CD4-positive, CD25-positive, alpha-beta regulatory T cell (primary cell): ENCODE data around the gene AMHR2. TPM values are rescaled to one million over a fixed set of nuclear protein-coding genes. Genes with fewer than 3 reads are reported as not detected.
A peak's percentile ranks its signal among the peaks of the same experiment; 100 is the strongest.

Experiments used
- ATAC-seq, 2 donors: fragments of 150-1000 bp; cut with Tn5 transposase; one replicate each; pipeline ENCODE4 v1.10.0; 2021; ENCODE audit warnings: low read depth in 2 of 2, moderate number of reproducible peaks in 2 of 2, moderate library complexity in 1 of 2
- DNase-seq, 3 donors: peaks; one replicate each; pipeline versions ENCODE4 v3.0.0 to v3.0.0-alpha.2; 2012 to 2022; ENCODE audit warnings: mixed read lengths in 1 of 3
- H3K27ac ChIP-seq: one replicate; pipeline ENCODE4 v1.7.0; 2013; ENCODE audit warnings: mild to moderate bottlenecking, low read length; ENCODE audit not compliant: insufficient read depth, poor library complexity, severe bottlenecking
- H3K27me3 ChIP-seq: one replicate; pipeline ENCODE4 v1.7.0; 2013; ENCODE audit warnings: low read length; ENCODE audit not compliant: control insufficient read depth, insufficient read depth
- H3K36me3 ChIP-seq: one replicate; pipeline ENCODE4 v1.7.0; 2013; ENCODE audit warnings: mild to moderate bottlenecking, low read length, moderate library complexity; ENCODE audit not compliant: control insufficient read depth, insufficient read depth
- H3K4me1 ChIP-seq: 2 replicates; pipeline ENCODE4 v1.7.0; 2013; ENCODE audit warnings: mild to moderate bottlenecking, low read length; ENCODE audit not compliant: insufficient read depth, control insufficient read depth, poor library complexity, severe bottlenecking
- H3K4me3 ChIP-seq: one replicate; pipeline ENCODE4 v1.7.0; 2013; ENCODE audit warnings: low read depth, mild to moderate bottlenecking, low read length, moderate library complexity
- H3K9me3 ChIP-seq, 2 experiments: 1 replicate in 1 of 2; 2 replicates in 1 of 2; pipeline ENCODE4 v1.7.0; 2013; ENCODE audit warnings: low read length in 2 of 2, mild to moderate bottlenecking in 1 of 2, moderate library complexity in 1 of 2; ENCODE audit not compliant: control insufficient read depth in 2 of 2
- H3K27ac Mint-ChIP-seq, 3 donors: one replicate each; pipeline ENCODE4 v1.8.0; 2020 to 2022; ENCODE audit warnings: mild to moderate bottlenecking in 3 of 3, mixed read lengths in 3 of 3, moderate library complexity in 2 of 3
- H3K27me3 Mint-ChIP-seq: one replicate; pipeline ENCODE4 v1.8.0; 2022; ENCODE audit warnings: mild to moderate bottlenecking, mixed read lengths
- H3K36me3 Mint-ChIP-seq: one replicate; pipeline ENCODE4 v1.8.0; 2020; ENCODE audit warnings: mixed read lengths
- H3K4me1 Mint-ChIP-seq, 4 donors: one replicate each; pipeline ENCODE4 v1.8.0; 2020 to 2022; ENCODE audit warnings: mixed read lengths in 4 of 4, mild to moderate bottlenecking in 1 of 4
- H3K4me3 Mint-ChIP-seq, 4 donors: one replicate each; pipeline ENCODE4 v1.8.0; 2020 to 2022; ENCODE audit warnings: mild to moderate bottlenecking in 4 of 4, mixed read lengths in 4 of 4, moderate library complexity in 3 of 4
- H3K9me3 Mint-ChIP-seq, 7 donors: one replicate each; pipeline ENCODE4 v1.8.0; 2020 to 2022; ENCODE audit warnings: mixed read lengths in 7 of 7, mild to moderate bottlenecking in 3 of 7, moderate library complexity in 2 of 7
- polyA plus RNA-seq, 4 donors: library from polyadenylated mRNA; unstranded; fragments of 300-500 nt; fragmentation: Illumina TruSeq; gene quantifications; one replicate each; pipeline ENCODE4 v1.2.3, GENCODE V29; 2021
- total RNA-seq: library from RNA; stranded (reverse); gene quantifications from one replicate; pipeline ENCODE4 v1.2.3, GENCODE V29; 2022

The AMHR2 gene
- total and polyA plus RNA-seq, 5 donors from 2014 or later: not detected

DNA sequence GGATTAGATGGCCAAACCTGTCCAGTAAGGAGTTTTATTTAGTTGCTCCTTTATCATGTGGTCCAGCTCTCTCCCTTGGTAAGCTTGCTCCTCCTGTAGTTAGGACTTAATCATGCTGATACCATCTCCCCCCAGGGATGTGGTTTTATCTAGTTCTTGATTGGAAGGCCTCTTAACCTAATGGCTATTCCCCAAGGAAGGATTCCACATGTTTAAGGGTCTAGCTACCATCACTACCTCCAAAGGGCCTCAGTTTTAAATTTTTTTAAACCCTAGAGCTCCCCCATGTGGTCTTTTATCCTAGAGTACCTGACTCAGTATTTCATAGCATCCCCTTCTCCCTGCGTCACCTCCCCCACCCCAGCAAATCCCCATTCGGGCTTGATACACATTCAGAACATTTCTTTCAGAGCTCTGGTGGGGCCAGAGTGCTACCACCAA, 53.1 kb downstream of the AMHR2 start:
- Mint-ChIP-seq H3K9me3 (no peaks in the 10 kb centered on the region), H3K27me3 (no peaks in the 10 kb centered on the region), H3K4me3 (peak overlapping the region in 2 of 4 donors; percentile 42 to 44), H3K27ac (peak overlapping the region in 2 of 3 donors; percentile 71 to 74), H3K36me3 (peaks cover 48% of the 10 kb centered on the region), H3K4me1 (peaks cover 15 to 57% (median 41%) of the 10 kb centered on the region in 4 donors)
- Histone ChIP-seq H3K4me1 (peaks cover 20% of the 10 kb centered on the region), H3K27me3 (no peaks in the 10 kb centered on the region), H3K9me3 (no peaks in the 10 kb centered on the region), H3K36me3 (peaks cover 88% of the 10 kb centered on the region), H3K27ac (peak overlapping the region; percentile 55), H3K4me3 (no peak overlapping the region)
- peak in 1 of 2 donors; percentile 21 for ATAC-seq
- no peak for DNase-seq

DNA sequence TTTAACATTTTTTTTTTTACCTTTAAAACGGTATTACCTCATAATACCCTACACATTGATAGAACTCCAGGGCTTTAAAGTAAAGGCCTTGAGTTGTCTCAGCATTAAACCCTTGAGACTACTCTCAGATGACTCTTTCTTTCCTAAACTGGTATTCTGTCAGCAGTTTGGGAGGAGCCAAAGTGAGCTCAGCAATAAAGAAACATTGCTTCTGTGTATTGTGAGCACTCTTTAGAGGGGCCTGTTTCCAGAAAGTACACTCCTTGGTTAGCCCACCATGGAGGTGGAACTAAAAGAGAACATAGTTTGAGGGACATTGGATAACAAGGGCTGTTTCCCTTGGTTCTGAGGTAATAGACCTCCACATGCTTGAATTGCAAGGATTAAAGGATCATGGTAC, 55.2 kb downstream of the AMHR2 start:
- DNase-seq: no peak
- Mint-ChIP-seq H3K9me3 (no peaks in the 10 kb centered on the region), H3K27me3 (no peaks in the 10 kb centered on the region), H3K36me3 (peaks cover 46% of the 10 kb centered on the region), H3K27ac (peak overlapping the region in 2 of 3 donors; percentile 20 to 49), H3K4me3 (no peak overlapping the region), H3K4me1 (peaks cover 7 to 43% (median 27%) of the 10 kb centered on the region in 4 donors)
- Histone ChIP-seq H3K4me1 (peaks cover 14% of the 10 kb centered on the region), H3K27me3 (no peaks in the 10 kb centered on the region), H3K4me3 (no peak overlapping the region), H3K27ac (no peak overlapping the region), H3K9me3 (no peaks in the 10 kb centered on the region), H3K36me3 (peaks cover 87% of the 10 kb centered on the region)
- no peak for ATAC-seq

- Histone ChIP-seq H3K4me3 (no peak overlapping the region), H3K27me3 (no peaks in the 10 kb centered on the region), H3K4me1 (peaks cover 9% of the 10 kb centered on the region), H3K9me3 (no peaks in the 10 kb centered on the region), H3K36me3 (peaks cover 86% of the 10 kb centered on the region), H3K27ac (no peak overlapping the region)
- no peak overlapping the region for H3K4me3 Mint-ChIP-seq
- DNase-seq (no peak), ATAC-seq (no peak)
- no peaks in the 10 kb centered on the region for H3K27me3 Mint-ChIP-seq
- H3K4me1 Mint-ChIP-seq: peaks cover 2 to 38% (median 22%) of the 10 kb centered on the region in 4 donors
- no peaks in the 10 kb centered on the region for H3K9me3 Mint-ChIP-seq
- H3K27ac Mint-ChIP-seq: peak overlapping the region in 1 of 3 donors; percentile 20
- peaks cover 42% of the 10 kb centered on the region for H3K36me3 Mint-ChIP-seq
Measured at GRCh38 chr12:53479331-53479730, 55.7 kb downstream of the AMHR2 start.

DNA sequence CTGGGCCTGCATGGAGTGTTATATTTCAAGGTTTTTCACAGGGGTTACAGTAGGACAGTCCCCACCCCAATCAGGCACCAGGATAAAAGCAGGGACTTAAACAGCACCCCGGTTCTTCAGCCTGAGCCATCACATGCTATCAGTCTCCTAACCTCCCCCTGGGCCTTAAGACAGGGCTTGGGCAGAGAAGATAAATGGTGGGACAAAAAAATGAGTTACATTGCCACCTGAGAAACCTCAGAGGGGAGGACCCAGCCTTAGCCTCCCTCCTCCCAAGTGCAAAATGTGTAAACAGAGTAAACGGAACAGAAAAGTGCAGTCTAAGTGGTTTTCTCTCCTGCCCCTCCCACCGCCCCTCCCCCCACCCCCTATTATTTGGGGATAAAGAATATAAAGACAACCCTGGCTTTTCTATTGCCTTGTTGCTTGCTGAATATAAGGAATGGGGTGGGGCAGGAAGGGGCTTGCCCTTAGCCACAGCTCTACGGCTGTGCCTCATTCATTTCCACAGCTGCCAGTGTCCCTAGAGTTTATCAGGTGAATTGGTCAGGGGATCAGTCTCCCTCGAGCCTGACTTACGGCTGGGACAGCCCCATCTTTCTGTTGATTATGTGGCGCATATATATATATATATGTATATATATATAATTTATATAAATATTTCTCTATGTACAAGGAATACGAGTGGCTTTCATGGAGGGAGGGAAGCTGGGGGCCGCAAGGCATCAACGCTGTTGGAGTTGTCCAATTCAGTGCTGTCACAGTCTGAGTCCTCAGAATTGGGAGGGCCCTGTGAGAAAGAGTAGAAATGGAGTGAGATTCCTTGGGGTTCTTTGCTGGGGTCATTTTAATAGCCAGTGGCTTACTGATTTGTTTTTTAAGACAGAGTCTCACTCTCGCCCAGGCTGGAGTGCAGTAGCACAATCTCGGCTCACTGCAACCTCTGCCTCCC, 57.1 kb downstream of the AMHR2 start:
- DNase-seq (no peak), ATAC-seq (no peak)
- Mint-ChIP-seq H3K27me3 (no peaks in the 10 kb centered on the region), H3K9me3 (no peaks in the 10 kb centered on the region), H3K36me3 (peaks cover 37% of the 10 kb centered on the region), H3K27ac (peak overlapping the region in 1 of 3 donors; percentile 76), H3K4me3 (no peak overlapping the region), H3K4me1 (peaks cover 0 to 25% (median 13%) of the 10 kb centered on the region in 4 donors)
- no peaks in the 10 kb centered on the region for H3K9me3 ChIP-seq
- no peaks in the 10 kb centered on the region for H3K27me3 ChIP-seq
- no peak overlapping the region for H3K27ac ChIP-seq
- peaks cover 2% of the 10 kb centered on the region for H3K4me1 ChIP-seq
- H3K36me3 ChIP-seq: peaks cover 86% of the 10 kb centered on the region
- H3K4me3 ChIP-seq: no peak overlapping the region

Other genes with a start within 250 kb of the AMHR2 start
- 32.6 TPM for gene ZNF740, start 243.1 kb upstream of the AMHR2 start, total RNA-seq
- gene ZNF740, start 243.1 kb upstream of the AMHR2 start, polyA plus RNA-seq: 1 to 10 TPM; 2.3 to 3.1 (median 2.7) TPM
- 68.0 TPM for gene CSAD, start 242.9 kb upstream of the AMHR2 start, total RNA-seq
- 1 to 10 TPM; 1.2 to 2.3 (median 1.6) TPM for gene CSAD, start 242.9 kb upstream of the AMHR2 start, polyA plus RNA-seq
- gene ITGB7, start 216.6 kb upstream of the AMHR2 start, total RNA-seq: 297 TPM
- 100 to 1,000 TPM; 279 to 382 (median 330) TPM for gene ITGB7, start 216.6 kb upstream of the AMHR2 start, polyA plus RNA-seq
- gene RARG, start 191.6 kb upstream of the AMHR2 start, total RNA-seq: 16.8 TPM
- gene RARG, start 191.6 kb upstream of the AMHR2 start, polyA plus RNA-seq: 1 to 10 TPM; 1.5 to 5.1 (median 2.4) TPM
- gene ESPL1, start 155.6 kb upstream of the AMHR2 start, total RNA-seq: 2.7 TPM
- gene ESPL1, start 155.6 kb upstream of the AMHR2 start, polyA plus RNA-seq: under 1 TPM in 3 of 4 donors, not detected in 1; 0.05 to 0.24 (median 0.11) TPM
- 506 TPM for gene PFDN5, start 128.3 kb upstream of the AMHR2 start, total RNA-seq
- 1,000 to 10,000 TPM; 1,352 to 1,800 (median 1,601) TPM for gene PFDN5, start 128.3 kb upstream of the AMHR2 start, polyA plus RNA-seq
- gene MYG1, start 124.2 kb upstream of the AMHR2 start, total RNA-seq: 33.9 TPM
- 10 to 100 TPM; 85.0 to 98.1 (median 94.4) TPM for gene MYG1, start 124.2 kb upstream of the AMHR2 start, polyA plus RNA-seq
- gene AAAS, start 102.2 kb upstream of the AMHR2 start, total RNA-seq: 36.8 TPM
- gene AAAS, start 102.2 kb upstream of the AMHR2 start, polyA plus RNA-seq: 10 to 100 TPM; 34.0 to 45.9 (median 37.8) TPM
- not detected for gene SP7, start 87.5 kb upstream of the AMHR2 start, total RNA-seq
- gene SP7, start 87.5 kb upstream of the AMHR2 start, polyA plus RNA-seq: under 1 TPM in 1 of 4 donors, not detected in 3; 0.07 TPM
- gene SP1, start 43.7 kb upstream of the AMHR2 start, total RNA-seq: 79.0 TPM
- 1 to 10 TPM; 8.1 to 9.3 (median 8.2) TPM for gene SP1, start 43.7 kb upstream of the AMHR2 start, polyA plus RNA-seq
- 187 TPM for gene PRR13, start 17.9 kb downstream of the AMHR2 start, total RNA-seq
- 100 to 1,000 TPM; 525 to 639 (median 574) TPM for gene PRR13, start 17.9 kb downstream of the AMHR2 start, polyA plus RNA-seq
- gene PCBP2, start 28.2 kb downstream of the AMHR2 start, total RNA-seq: 931 TPM
- gene PCBP2, start 28.2 kb downstream of the AMHR2 start, polyA plus RNA-seq: 100 to 1,000 TPM; 113 to 150 (median 134) TPM
- 31.5 TPM for gene MAP3K12, start 75.6 kb downstream of the AMHR2 start, total RNA-seq
- 1 to 10 TPM; 3.8 to 4.6 (median 4.4) TPM for gene MAP3K12, start 75.6 kb downstream of the AMHR2 start, polyA plus RNA-seq
- 25.1 TPM for gene TARBP2, start 77.4 kb downstream of the AMHR2 start, total RNA-seq
- gene TARBP2, start 77.4 kb downstream of the AMHR2 start, polyA plus RNA-seq: 10 to 100 TPM; 22.5 to 29.1 (median 25.6) TPM
- gene NPFF, start 83.6 kb downstream of the AMHR2 start, total RNA-seq: not detected
- gene NPFF, start 83.6 kb downstream of the AMHR2 start, polyA plus RNA-seq: not detected
- gene ATF7, start 202.5 kb downstream of the AMHR2 start, total RNA-seq: 41.0 TPM
- 10 to 100 TPM; 11.6 to 16.7 (median 14.3) TPM for gene ATF7, start 202.5 kb downstream of the AMHR2 start, polyA plus RNA-seq